GM19238 (cell line): Measurements from ENCODE around the gene DNAI4.
"Not testable (repeated sequence)": the region's sequence is repeated elsewhere in the genome, so short reads cannot be mapped to it uniquely, and the experiment has no call there.

ENCODE experiments used
- DNase-seq: peaks from one replicate; pipeline ENCODE4 v3.0.0; 2011; ENCODE audit warnings: low spot score; ENCODE audit not compliant: insufficient read length

Gene DNAI4

GRCh38 chr1:66929999-66930822 is 5.6 kb upstream of the DNAI4 start:
- peak; percentile 65 for DNase-seq

- no peak for DNase-seq
Measured at GRCh38 chr1:66929691-66929998, 5.0 kb upstream of the DNAI4 start.

- DNase-seq = no peak
Measured at GRCh38 chr1:66929146-66929688, 4.6 kb upstream of the DNAI4 start.

- no peak for DNase-seq
Measured at GRCh38 chr1:66927528-66927927, 2.9 kb upstream of the DNAI4 start.

- DNase-seq = no peak
Measured at GRCh38 chr1:66925944-66926343, 1.3 kb upstream of the DNAI4 start.

- DNase-seq = no peak
Measured at GRCh38 chr1:66925558-66925910, 878 bp upstream of the DNAI4 start.

- DNase-seq = no peak
Measured at GRCh38 chr1:66920543-66920942, 4.1 kb downstream of the DNAI4 start.

GRCh38 chr1:66919828-66920227 is 4.8 kb downstream of the DNAI4 start:
- no peak for DNase-seq

- no peak for DNase-seq
Measured at GRCh38 chr1:66919063-66919462, 5.6 kb downstream of the DNAI4 start.

- DNase-seq = no peak
Measured at GRCh38 chr1:66917476-66917875, 7.2 kb downstream of the DNAI4 start.

- no peak for DNase-seq
Measured at GRCh38 chr1:66916320-66916719, 8.3 kb downstream of the DNAI4 start.

- DNase-seq = not testable (repeated sequence)
Measured at GRCh38 chr1:66915203-66915602, 9.5 kb downstream of the DNAI4 start.

- DNase-seq = no peak
Measured at GRCh38 chr1:66893712-66894111, 30.9 kb downstream of the DNAI4 start.

- DNase-seq = no peak
Measured at GRCh38 chr1:66890621-66891020, 34.0 kb downstream of the DNAI4 start.

- no peak for DNase-seq
Measured at GRCh38 chr1:66889030-66889429, 35.6 kb downstream of the DNAI4 start.

GRCh38 chr1:66876664-66877063 is 48.0 kb downstream of the DNAI4 start:
- no peak for DNase-seq

GRCh38 chr1:66873111-66873510 is 51.5 kb downstream of the DNAI4 start:
- no peak for DNase-seq

- not testable (repeated sequence) for DNase-seq
Measured at GRCh38 chr1:66872024-66872423, 52.6 kb downstream of the DNAI4 start.

GRCh38 chr1:66867501-66867900 is 57.2 kb downstream of the DNAI4 start:
- DNase-seq = no peak

GRCh38 chr1:66860529-66860928 is 64.1 kb downstream of the DNAI4 start:
- DNase-seq = no peak

- DNase-seq = no peak
Measured at GRCh38 chr1:66853379-66853778, 71.3 kb downstream of the DNAI4 start.

GRCh38 chr1:66852870-66853269 is 71.8 kb downstream of the DNAI4 start:
- DNase-seq = no peak

GRCh38 chr1:66850989-66851388 is 73.7 kb downstream of the DNAI4 start:
- no peak for DNase-seq
